ENCODE results near the gene PDCD1LG2. TPM values are rescaled to one million over a fixed set of nuclear protein-coding genes. Genes with fewer than 3 reads are reported as not detected.

The PDCD1LG2 gene
- total and polyA plus RNA-seq, 2 of the 8 experiments (the other 6 are each of a cell fraction or from before 2014, with no cell fraction given), result not detected

- Histone ChIP-seq H3K18ac (ENCODE audit: extremely low read depth, low read length) (no peak overlapping the region), H4K8ac (ENCODE audit: extremely low read depth, insufficient read depth, low read length) (no peak overlapping the region), H3K4me3 (ENCODE audit: extremely low read depth in 1 of 4, insufficient read depth in 2 of 4, low read depth in 3 of 4, low read length in 4 of 4) (no peak overlapping the region), H3K4me2 (ENCODE audit: insufficient read depth in 1 of 2, low read depth in 2 of 2, low read length in 2 of 2) (no peak overlapping the region), H3K56ac (replicated peaks; ENCODE audit: insufficient read length, low read depth, low read length) (no peak overlapping the region), H2BK120ac (replicated peaks; ENCODE audit: low read depth, low read length) (no peak overlapping the region), H2AFZ (ENCODE audit: low read length) (no peak overlapping the region), H3K23me2 (ENCODE audit: low read depth, low read length) (no peaks in the 10 kb centered on the region), H2BK15ac (ENCODE audit: low read length) (no peak overlapping the region), H4K91ac (replicated peaks; ENCODE audit: insufficient read length, low read length) (no peak overlapping the region), H3K9me3 (ENCODE audit: insufficient read depth in 2 of 2, low read depth in 1 of 2, low read length in 1 of 2) (no peaks in the 10 kb centered on the region), H2BK12ac (ENCODE audit: low read depth, low read length) (no peak overlapping the region), H3K36me3 (ENCODE audit: control insufficient read depth in 2 of 4, insufficient read depth in 4 of 4, low read length in 3 of 4) (no peaks in the 10 kb centered on the region), H3K27me3 (replicated peaks in 1 of 4; ENCODE audit: control insufficient read depth in 3 of 4, extremely low read depth in 1 of 4, insufficient read depth in 3 of 4, low read length in 3 of 4) (no peaks in the 10 kb centered on the region), H2BK5ac (ENCODE audit: low read depth, low read length) (no peak overlapping the region), H3K27ac (ENCODE audit: low read depth, low read length) (no peak overlapping the region), H3K9ac (replicated peaks in 1 of 4; ENCODE audit: extremely low read depth in 1 of 4, low read depth in 3 of 4, low read length in 3 of 4) (no peak overlapping the region), H4K20me1 (replicated peaks in 1 of 2; ENCODE audit: control insufficient read depth in 1 of 2, insufficient read depth in 2 of 2, low read length in 2 of 2) (no peaks in the 10 kb centered on the region), H3K14ac (ENCODE audit: insufficient read length) (no peak overlapping the region), H3K23ac (ENCODE audit: insufficient read length) (no peak overlapping the region), H4K5ac (ENCODE audit: insufficient read length, low read depth, low read length) (no peak overlapping the region), H3K4ac (replicated peaks; ENCODE audit: insufficient read length, low read depth, low read length) (no peak overlapping the region), H3K79me2 (ENCODE audit: control insufficient read depth in 1 of 2, insufficient read depth in 2 of 2, low read length in 2 of 2) (no peaks in the 10 kb centered on the region), H2BK20ac (ENCODE audit: low read length) (no peak overlapping the region), H2AK5ac (ENCODE audit: low read depth, low read length) (no peak overlapping the region), H3K79me1 (ENCODE audit: low read depth, low read length) (no peaks in the 10 kb centered on the region), H3K4me1 (replicated peaks in 1 of 4; ENCODE audit: control insufficient read depth in 3 of 4, insufficient read depth in 4 of 4, low read length in 3 of 4) (no peaks in the 10 kb centered on the region)
- CTCF ChIA-PET (ENCODE audit: partially characterized antibody), result interaction anchor here (0.8 to 3.0 kb wide), 7 partner anchors 8 to 596 kb away, joined by 3 to 13 read pairs (median 5); partner anchors contain the start of gene CD274
- POLR2A ChIA-PET (ENCODE audit: partially characterized antibody), result no interaction called here
- 72% methylated on average over 2 of the region's 2 CpGs; no CpG with 5 or more reads in 1 of the 2 experiments for WGBS, 2 experiments (ENCODE audit: extremely low coverage in 1 of 2, insufficient coverage in 1 of 2, insufficient read length in 1 of 2, insufficient replicate concordance in 2 of 2, low coverage in 1 of 2, low lambda C conversion rate in 2 of 2, missing lambda C conversion rate in 1 of 2)
- no peak for DNase-seq (ENCODE audit: low read depth in 1 of 2, low spot score in 2 of 2)
- TF ChIP-seq CREB1 (IDR thresholded peaks at IDR 0.05), result no peak
- no peak for FAIRE-seq
These were observed 72.5 kb downstream of the PDCD1LG2 start for GRCh38 chr9:5582835-5583195.
